ENCODE data around the gene HDDC2.

Gene HDDC2

GRCh38 chr6:125301435-125302391 lies at the start of gene HDDC2:
Gene HDDC2, minus strand, starts transcription at chr6:125301967. Its CDS starts 35 bp downstream, at chr6:125301932.
- Histone ChIP-seq H3K36me3 (ENCODE audit: insufficient read depth, low read length) (peaks cover 22% of the 10 kb centered on the region), H3K27ac (ENCODE audit: low read depth, low read length) (peak within 1 kb of the TSS; percentile 21; the same call in 1 of the 2 replicates), H3K4me3 (ENCODE audit: low read depth, low read length) (peak within 1 kb of the TSS; percentile 75), H3K4me1 (ENCODE audit: control insufficient read depth, insufficient read depth, low read length, unreplicated experiment) (peaks cover 13% of the 10 kb centered on the region), H3K27me3 (ENCODE audit: insufficient read depth, low read length) (peaks cover 7% of the 10 kb centered on the region), H2AFZ (ENCODE audit: low read length, unreplicated experiment) (peak within 1 kb of the TSS; percentile 68), H3K79me2 (ENCODE audit: control insufficient read depth, insufficient read depth, low read length, unreplicated experiment) (peaks cover 13% of the 10 kb centered on the region)

DNA sequence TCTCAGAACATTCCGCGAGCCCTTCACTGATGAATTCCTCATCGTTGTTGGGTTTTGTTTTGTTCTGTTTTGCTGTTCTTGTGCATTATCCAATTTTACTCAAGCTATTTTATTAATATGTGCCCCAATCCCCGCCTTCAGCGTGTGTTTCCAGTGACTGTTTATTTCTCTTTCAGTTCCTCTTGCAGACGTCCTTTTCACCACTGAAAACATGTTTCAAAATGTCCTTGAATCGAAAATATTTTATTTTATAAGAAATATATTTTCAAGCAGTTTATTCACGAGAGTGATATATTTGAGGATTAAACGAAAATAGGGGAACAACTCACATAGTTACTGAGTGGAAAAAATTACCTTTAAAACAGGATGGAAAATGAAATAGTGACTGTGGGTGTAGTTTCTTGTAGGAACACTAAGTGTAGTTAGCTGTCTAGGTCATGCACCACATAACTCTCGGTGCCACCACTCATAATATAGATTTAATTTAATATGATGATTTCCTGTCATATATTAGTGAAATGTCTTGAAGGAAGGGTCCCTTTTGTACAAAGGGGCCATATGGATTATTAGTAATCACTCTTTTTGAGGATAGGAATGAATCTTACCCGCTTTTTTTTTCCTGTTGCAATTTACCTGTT lies 45.3 kb upstream of the HDDC2 start:
- Histone ChIP-seq H3K27ac (ENCODE audit: low read depth, low read length) (no peak overlapping the region), H3K4me1 (ENCODE audit: control insufficient read depth, insufficient read depth, low read length, unreplicated experiment) (no peaks in the 10 kb centered on the region), H3K79me2 (ENCODE audit: control insufficient read depth, insufficient read depth, low read length, unreplicated experiment) (no peaks in the 10 kb centered on the region), H3K36me3 (ENCODE audit: insufficient read depth, low read length) (no peaks in the 10 kb centered on the region; the same call in 1 of the 2 replicates), H3K27me3 (ENCODE audit: insufficient read depth, low read length) (peaks cover 70% of the 10 kb centered on the region), H3K4me3 (ENCODE audit: low read depth, low read length) (no peak overlapping the region), H2AFZ (ENCODE audit: low read length, unreplicated experiment) (no peak overlapping the region)

GRCh38 chr6:125346201-125346925 lies 44.6 kb upstream of the HDDC2 start:
- Histone ChIP-seq H3K79me2 (ENCODE audit: control insufficient read depth, insufficient read depth, low read length, unreplicated experiment) (no peaks in the 10 kb centered on the region), H3K36me3 (ENCODE audit: insufficient read depth, low read length) (no peaks in the 10 kb centered on the region), H3K27me3 (ENCODE audit: insufficient read depth, low read length) (peaks cover 64% of the 10 kb centered on the region), H3K4me1 (ENCODE audit: control insufficient read depth, insufficient read depth, low read length, unreplicated experiment) (no peaks in the 10 kb centered on the region), H3K4me3 (ENCODE audit: low read depth, low read length) (no peak overlapping the region), H3K27ac (ENCODE audit: low read depth, low read length) (no peak overlapping the region), H2AFZ (ENCODE audit: low read length, unreplicated experiment) (peak overlapping the region; percentile 39)

DNA sequence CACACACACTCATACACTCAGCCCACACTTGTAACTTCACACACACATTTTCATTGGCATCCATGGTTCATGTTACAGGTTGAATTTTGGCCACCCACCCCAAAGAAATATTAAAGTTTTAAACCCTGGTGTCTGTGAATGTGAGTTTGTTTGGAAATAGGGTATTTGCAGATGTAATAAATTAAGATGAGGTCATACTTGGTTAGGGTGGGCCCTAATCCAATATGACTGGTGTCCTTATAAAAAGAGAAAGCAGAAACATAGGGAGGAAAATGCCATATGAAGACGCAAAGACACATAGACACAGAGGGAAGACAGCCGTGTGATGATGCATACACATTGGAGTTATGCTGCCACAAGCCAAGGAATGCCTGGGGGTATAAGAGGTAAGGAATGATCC lies 39.7 kb upstream of the HDDC2 start:
- Histone ChIP-seq H3K79me2 (ENCODE audit: control insufficient read depth, insufficient read depth, low read length, unreplicated experiment) (no peaks in the 10 kb centered on the region), H3K27me3 (ENCODE audit: insufficient read depth, low read length) (peaks cover 29% of the 10 kb centered on the region), H3K4me1 (ENCODE audit: control insufficient read depth, insufficient read depth, low read length, unreplicated experiment) (no peaks in the 10 kb centered on the region), H3K36me3 (ENCODE audit: insufficient read depth, low read length) (no peaks in the 10 kb centered on the region), H3K27ac (ENCODE audit: low read depth, low read length) (no peak overlapping the region), H2AFZ (ENCODE audit: low read length, unreplicated experiment) (no peak overlapping the region), H3K4me3 (ENCODE audit: low read depth, low read length) (no peak overlapping the region)

- Histone ChIP-seq H3K79me2 (ENCODE audit: control insufficient read depth, insufficient read depth, low read length, unreplicated experiment) (no peaks in the 10 kb centered on the region), H3K4me3 (ENCODE audit: low read depth, low read length) (no peak overlapping the region), H3K36me3 (ENCODE audit: insufficient read depth, low read length) (no peaks in the 10 kb centered on the region), H3K4me1 (ENCODE audit: control insufficient read depth, insufficient read depth, low read length, unreplicated experiment) (no peaks in the 10 kb centered on the region), H3K27me3 (ENCODE audit: insufficient read depth, low read length) (peaks cover 27% of the 10 kb centered on the region), H3K27ac (ENCODE audit: low read depth, low read length) (no peak overlapping the region), H2AFZ (ENCODE audit: low read length, unreplicated experiment) (no peak overlapping the region)
These were observed 39.2 kb upstream of the HDDC2 start for GRCh38 chr6:125340991-125341390.

GRCh38 chr6:125340175-125340835 lies 38.5 kb upstream of the HDDC2 start:
- Histone ChIP-seq H3K4me3 (ENCODE audit: low read depth, low read length) (no peak overlapping the region), H3K27me3 (ENCODE audit: insufficient read depth, low read length) (peaks cover 27% of the 10 kb centered on the region), H2AFZ (ENCODE audit: low read length, unreplicated experiment) (no peak overlapping the region), H3K27ac (ENCODE audit: low read depth, low read length) (no peak overlapping the region), H3K79me2 (ENCODE audit: control insufficient read depth, insufficient read depth, low read length, unreplicated experiment) (no peaks in the 10 kb centered on the region), H3K36me3 (ENCODE audit: insufficient read depth, low read length) (no peaks in the 10 kb centered on the region), H3K4me1 (ENCODE audit: control insufficient read depth, insufficient read depth, low read length, unreplicated experiment) (no peaks in the 10 kb centered on the region)

DNA sequence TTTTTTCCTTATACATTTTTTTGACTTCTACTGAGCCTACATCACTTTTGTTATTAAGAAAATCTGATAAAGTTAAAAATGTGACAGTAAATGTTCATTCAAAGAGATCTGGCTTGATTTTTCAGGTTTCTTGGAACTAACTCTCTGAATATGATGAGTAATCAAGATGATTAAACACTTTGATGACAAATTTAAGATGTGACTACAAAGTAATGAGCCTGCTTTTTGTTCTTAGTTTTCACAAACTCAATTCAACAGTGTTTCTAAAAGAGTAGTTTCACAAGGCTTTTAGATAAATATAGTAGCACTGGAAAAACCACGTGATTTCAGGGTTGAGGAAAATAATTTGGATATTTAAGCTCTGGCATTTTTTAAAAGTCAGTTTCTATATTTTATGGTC lies 37.9 kb upstream of the HDDC2 start:
- no peak overlapping the region for H2AFZ ChIP-seq (ENCODE audit: low read length, unreplicated experiment)
- H3K4me1 ChIP-seq (ENCODE audit: control insufficient read depth, insufficient read depth, low read length, unreplicated experiment), result no peaks in the 10 kb centered on the region
- H3K79me2 ChIP-seq (ENCODE audit: control insufficient read depth, insufficient read depth, low read length, unreplicated experiment), result no peaks in the 10 kb centered on the region
- H3K4me3 ChIP-seq (ENCODE audit: low read depth, low read length), result no peak overlapping the region
- peaks cover 20% of the 10 kb centered on the region for H3K27me3 ChIP-seq (ENCODE audit: insufficient read depth, low read length)
- H3K27ac ChIP-seq (ENCODE audit: low read depth, low read length), result no peak overlapping the region
- H3K36me3 ChIP-seq (ENCODE audit: insufficient read depth, low read length), result no peaks in the 10 kb centered on the region

- Histone ChIP-seq H3K79me2 (ENCODE audit: control insufficient read depth, insufficient read depth, low read length, unreplicated experiment) (no peaks in the 10 kb centered on the region), H3K27me3 (ENCODE audit: insufficient read depth, low read length) (peaks cover 18% of the 10 kb centered on the region), H3K4me1 (ENCODE audit: control insufficient read depth, insufficient read depth, low read length, unreplicated experiment) (no peaks in the 10 kb centered on the region), H2AFZ (ENCODE audit: low read length, unreplicated experiment) (no peak overlapping the region), H3K27ac (ENCODE audit: low read depth, low read length) (no peak overlapping the region), H3K36me3 (ENCODE audit: insufficient read depth, low read length) (no peaks in the 10 kb centered on the region), H3K4me3 (ENCODE audit: low read depth, low read length) (no peak overlapping the region)
These were observed 36.6 kb upstream of the HDDC2 start for GRCh38 chr6:125338381-125338780.

DNA sequence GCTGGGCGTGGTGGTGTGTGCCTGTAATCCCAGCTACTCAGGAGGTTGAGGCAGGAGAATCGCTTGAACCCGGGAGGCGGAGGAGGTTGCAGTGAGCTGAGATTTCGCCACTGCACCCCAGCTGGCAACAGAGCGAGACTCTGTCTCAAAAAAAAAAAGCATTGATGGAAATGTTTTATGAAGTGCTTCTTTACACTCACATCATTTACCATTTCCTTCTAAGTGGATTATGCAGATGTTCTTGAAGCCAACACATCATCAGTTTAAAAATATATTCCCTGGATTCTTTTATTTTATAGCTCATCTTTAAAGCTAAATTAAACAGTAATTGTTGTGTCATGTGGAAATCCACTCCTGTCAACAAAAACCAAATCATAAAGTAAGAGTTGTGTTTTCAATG lies 35.9 kb upstream of the HDDC2 start:
- Histone ChIP-seq H3K79me2 (ENCODE audit: control insufficient read depth, insufficient read depth, low read length, unreplicated experiment) (no peaks in the 10 kb centered on the region), H3K4me3 (ENCODE audit: low read depth, low read length) (no peak overlapping the region), H3K4me1 (ENCODE audit: control insufficient read depth, insufficient read depth, low read length, unreplicated experiment) (no peaks in the 10 kb centered on the region), H3K27ac (ENCODE audit: low read depth, low read length) (no peak overlapping the region), H2AFZ (ENCODE audit: low read length, unreplicated experiment) (no peak overlapping the region), H3K27me3 (ENCODE audit: insufficient read depth, low read length) (peaks cover 21% of the 10 kb centered on the region), H3K36me3 (ENCODE audit: insufficient read depth, low read length) (no peaks in the 10 kb centered on the region)

DNA sequence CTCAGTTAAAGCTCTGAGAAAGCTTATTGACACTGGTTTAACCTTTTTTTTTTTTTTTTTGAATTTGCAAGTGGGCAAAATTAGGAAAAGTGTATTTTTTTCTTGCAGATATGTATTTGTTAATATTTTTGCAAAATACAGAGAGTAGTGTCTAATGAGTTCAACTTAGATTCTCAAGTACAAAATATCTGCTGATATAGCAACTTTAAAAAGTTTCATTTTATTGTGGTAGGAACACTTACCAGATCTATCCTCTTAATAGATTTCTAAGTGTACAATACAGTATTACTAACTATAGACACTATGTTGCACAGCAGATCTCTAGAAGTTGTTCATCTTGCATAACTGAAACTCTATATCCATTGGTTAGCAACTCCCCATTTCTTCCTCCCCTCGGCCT lies 30.9 kb upstream of the HDDC2 start:
- Histone ChIP-seq H3K79me2 (ENCODE audit: control insufficient read depth, insufficient read depth, low read length, unreplicated experiment) (no peaks in the 10 kb centered on the region), H2AFZ (ENCODE audit: low read length, unreplicated experiment) (no peak overlapping the region), H3K4me1 (ENCODE audit: control insufficient read depth, insufficient read depth, low read length, unreplicated experiment) (no peaks in the 10 kb centered on the region), H3K36me3 (ENCODE audit: insufficient read depth, low read length) (no peaks in the 10 kb centered on the region), H3K4me3 (ENCODE audit: low read depth, low read length) (no peak overlapping the region), H3K27ac (ENCODE audit: low read depth, low read length) (no peak overlapping the region), H3K27me3 (ENCODE audit: insufficient read depth, low read length) (peaks cover 65% of the 10 kb centered on the region)
